SU-DHL-6 (cell line): ENCODE measurements around the gene OR13C4.

Experiments
- EZH2phosphoT487 ChIP-seq: fragments of 200-600 bp; sonication (generic), shearing (Covaris generic); conservative IDR thresholded peaks from 2 replicates; pipeline ENCODE4 v1.6.1; 2018; ENCODE audit warnings: mild to moderate bottlenecking, antibody characterized with exemption, low read length, moderate library complexity, mixed read lengths
- TF ChIP-seq, protein P1 (sequence below): fragments of 200-600 bp; sonication (generic); IDR thresholded peaks from one replicate; pipeline ENCODE4 v1.5.1; 2017; ENCODE audit warnings: antibody characterized with exemption, mild to moderate bottlenecking, low read length, moderate library complexity; ENCODE audit not compliant: insufficient read depth, poor library complexity, severe bottlenecking

- TF ChIP-seq, protein P1, sequence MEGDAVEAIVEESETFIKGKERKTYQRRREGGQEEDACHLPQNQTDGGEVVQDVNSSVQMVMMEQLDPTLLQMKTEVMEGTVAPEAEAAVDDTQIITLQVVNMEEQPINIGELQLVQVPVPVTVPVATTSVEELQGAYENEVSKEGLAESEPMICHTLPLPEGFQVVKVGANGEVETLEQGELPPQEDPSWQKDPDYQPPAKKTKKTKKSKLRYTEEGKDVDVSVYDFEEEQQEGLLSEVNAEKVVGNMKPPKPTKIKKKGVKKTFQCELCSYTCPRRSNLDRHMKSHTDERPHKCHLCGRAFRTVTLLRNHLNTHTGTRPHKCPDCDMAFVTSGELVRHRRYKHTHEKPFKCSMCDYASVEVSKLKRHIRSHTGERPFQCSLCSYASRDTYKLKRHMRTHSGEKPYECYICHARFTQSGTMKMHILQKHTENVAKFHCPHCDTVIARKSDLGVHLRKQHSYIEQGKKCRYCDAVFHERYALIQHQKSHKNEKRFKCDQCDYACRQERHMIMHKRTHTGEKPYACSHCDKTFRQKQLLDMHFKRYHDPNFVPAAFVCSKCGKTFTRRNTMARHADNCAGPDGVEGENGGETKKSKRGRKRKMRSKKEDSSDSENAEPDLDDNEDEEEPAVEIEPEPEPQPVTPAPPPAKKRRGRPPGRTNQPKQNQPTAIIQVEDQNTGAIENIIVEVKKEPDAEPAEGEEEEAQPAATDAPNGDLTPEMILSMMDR = no peak
- TF ChIP-seq EZH2phosphoT487 = no peak
These were observed 23.0 kb downstream of the OR13C4 start, which contains the start of gene OR13F1 for GRCh38 chr9:104503963-104504362.
